Type B pancreatic cell (in vitro differentiated cells): ENCODE results near the gene CHMP3. TPM values are rescaled to one million over a fixed set of nuclear protein-coding genes. Genes with fewer than 3 reads are reported as not detected.
"Not testable (repeated sequence)": the region's sequence is repeated elsewhere in the genome, so short reads cannot be mapped to it uniquely, and the experiment has no call there.

Source experiments
- DNase-seq: peaks from one replicate; pipeline ENCODE4 v3.0.0; 2021; ENCODE audit warnings: mixed read lengths; ENCODE audit not compliant: unreplicated experiment; ENCODE audit errors: extremely low spot score
- H3K27ac Mint-ChIP-seq: 2 replicates; pipeline ENCODE4 v1.8.0; 2021; ENCODE audit warnings: mild to moderate bottlenecking, mixed read lengths
- H3K27me3 Mint-ChIP-seq: 2 replicates; pipeline ENCODE4 v1.8.0; 2021; ENCODE audit warnings: mixed read lengths
- H3K36me3 Mint-ChIP-seq: 2 replicates; pipeline ENCODE4 v1.8.0; 2021; ENCODE audit warnings: mixed read lengths
- H3K4me1 Mint-ChIP-seq: one replicate; pipeline ENCODE4 v1.8.0; 2021; ENCODE audit warnings: mixed read lengths; ENCODE audit not compliant: unreplicated experiment
- H3K4me3 Mint-ChIP-seq: 2 replicates; pipeline ENCODE4 v1.8.0; 2021; ENCODE audit warnings: mild to moderate bottlenecking, mixed read lengths
- H3K9me3 Mint-ChIP-seq: 2 replicates; pipeline ENCODE4 v1.8.0; 2021; ENCODE audit warnings: mixed read lengths
- CTCF ChIP-seq: fragments of 200-600 bp; sonication (generic); conservative IDR thresholded peaks from 2 replicates; pipeline ENCODE4 v1.5.0; 2021; ENCODE audit warnings: antibody characterized with exemption, mild to moderate bottlenecking
- total RNA-seq: library from RNA; stranded (reverse); gene quantifications from 2 replicates; pipeline ENCODE4 v1.2.1, GENCODE V29; 2021; ENCODE audit warnings: low replicate concordance

Gene CHMP3
- total RNA-seq, 1 donor from 2014 or later, result 76.4 TPM

- H3K9me3 Mint-ChIP-seq, DNase-seq, H3K27ac Mint-ChIP-seq, H3K4me1 Mint-ChIP-seq, H3K4me3 Mint-ChIP-seq, H3K27me3 Mint-ChIP-seq: not testable (repeated sequence)
- peaks cover 47% of the 10 kb centered on the region for H3K36me3 Mint-ChIP-seq
Measured at GRCh38 chr2:86544278-86545099, 18.8 kb downstream of the CHMP3 start.

- DNase-seq, result no peak
- H3K36me3 Mint-ChIP-seq, result peaks cover 50% of the 10 kb centered on the region
- no peaks in the 10 kb centered on the region for H3K27me3 Mint-ChIP-seq
- H3K4me1 Mint-ChIP-seq, result no peaks in the 10 kb centered on the region
- H3K9me3 Mint-ChIP-seq, result peaks cover 9% of the 10 kb centered on the region
- H3K27ac Mint-ChIP-seq, result no peak overlapping the region
- no peak for TF ChIP-seq CTCF
- H3K4me3 Mint-ChIP-seq, result no peak overlapping the region
Measured at GRCh38 chr2:86543793-86544192, 19.4 kb downstream of the CHMP3 start.

GRCh38 chr2:86543335-86543734 is 19.9 kb downstream of the CHMP3 start:
- peaks cover 9% of the 10 kb centered on the region for H3K9me3 Mint-ChIP-seq
- no peak overlapping the region for H3K4me3 Mint-ChIP-seq
- H3K4me1 Mint-ChIP-seq, result no peaks in the 10 kb centered on the region
- DNase-seq, result no peak
- no peak overlapping the region for H3K27ac Mint-ChIP-seq
- H3K27me3 Mint-ChIP-seq, result no peaks in the 10 kb centered on the region
- no peak for TF ChIP-seq CTCF
- H3K36me3 Mint-ChIP-seq, result peaks cover 49% of the 10 kb centered on the region

- Mint-ChIP-seq H3K36me3 (peaks cover 49% of the 10 kb centered on the region), H3K27ac (no peak overlapping the region), H3K4me3 (no peak overlapping the region), H3K4me1 (no peaks in the 10 kb centered on the region), H3K9me3 (peaks cover 11% of the 10 kb centered on the region), H3K27me3 (no peaks in the 10 kb centered on the region)
- no peak for TF ChIP-seq CTCF
- DNase-seq, result no peak
Measured at GRCh38 chr2:86542814-86543213, 20.4 kb downstream of the CHMP3 start.

- Mint-ChIP-seq H3K36me3 (peaks cover 42% of the 10 kb centered on the region), H3K4me3 (no peak overlapping the region), H3K27me3 (no peaks in the 10 kb centered on the region), H3K9me3 (peaks cover 9% of the 10 kb centered on the region), H3K27ac (no peak overlapping the region), H3K4me1 (no peaks in the 10 kb centered on the region)
- DNase-seq, result no peak
- no peak for TF ChIP-seq CTCF
Measured at GRCh38 chr2:86541334-86541733, 21.9 kb downstream of the CHMP3 start.

GRCh38 chr2:86533589-86533988 is 29.7 kb downstream of the CHMP3 start:
- Mint-ChIP-seq H3K4me1 (no peaks in the 10 kb centered on the region), H3K9me3 (peaks cover 16% of the 10 kb centered on the region), H3K36me3 (peaks cover 26% of the 10 kb centered on the region), H3K27me3 (no peaks in the 10 kb centered on the region), H3K27ac (no peak overlapping the region), H3K4me3 (no peak overlapping the region)
- no peak for TF ChIP-seq CTCF
- DNase-seq, result no peak
